Muscle of leg (tissue), 11 donors: ENCODE measurements around the gene SCLT1. TPM values are rescaled to one million over a fixed set of nuclear protein-coding genes. Genes with fewer than 3 reads are reported as not detected.
A peak's percentile ranks its signal among the peaks of the same experiment; 100 is the strongest.

Experiments
- DNase-seq: peaks from one replicate; pipeline ENCODE4 v3.0.0; 2013
- H3K27ac ChIP-seq: one replicate; pipeline ENCODE4 v1.5.1; 2013; ENCODE audit warnings: mild to moderate bottlenecking, low read length, control low read depth
- H3K27me3 ChIP-seq: one replicate; pipeline ENCODE4 v1.6.1; 2013; ENCODE audit warnings: low read length; ENCODE audit not compliant: control insufficient read depth, insufficient read depth
- H3K36me3 ChIP-seq: one replicate; pipeline ENCODE4 v1.6.1; 2013; ENCODE audit warnings: low read length; ENCODE audit not compliant: control insufficient read depth, insufficient read depth
- H3K4me1 ChIP-seq: one replicate; pipeline ENCODE4 v1.6.1; 2013; ENCODE audit warnings: low read length; ENCODE audit not compliant: control insufficient read depth, insufficient read depth
- H3K4me3 ChIP-seq: one replicate; pipeline ENCODE4 v1.5.1; 2013; ENCODE audit warnings: low read length, control low read depth
- H3K9me3 ChIP-seq: replicated peaks from 2 replicates; pipeline ENCODE4 v1.6.1; 2013; ENCODE audit warnings: low read depth, low read length; ENCODE audit not compliant: control insufficient read depth
- whole genome bisulfite sequencing: methylation state at CpG from one replicate; pipeline ENCODE4 v1.1.5; 2013; ENCODE audit warnings: missing lambda C conversion rate; ENCODE audit not compliant: insufficient coverage; 5-methylcytosine and 5-hydroxymethylcytosine counted together
- polyA plus RNA-seq, 8 donors: library from polyadenylated mRNA; unstranded; fragments of 120-200 nt; gene quantifications; one replicate each; pipeline versions ENCODE4 v1.2.1 to v1.2.3, GENCODE V29; 2013; ENCODE audit warnings: inconsistent platforms in 1 of 8, low replicate concordance in 1 of 8; ENCODE audit not compliant: insufficient read length in 8 of 8, insufficient read depth in 1 of 8
- total RNA-seq: library from RNA; stranded (reverse); fragments of 120-200 nt; gene quantifications from one replicate; pipeline ENCODE4 v1.2.4, GENCODE V29; 2013

SCLT1 gene
- total and polyA plus RNA-seq, 9 donors: 8.6 to 16.3 (median 10.8) TPM

- H3K27ac ChIP-seq: no peak overlapping the region
- H3K36me3 ChIP-seq: no peaks in the 10 kb centered on the region
- no peak for DNase-seq
- no peaks in the 10 kb centered on the region for H3K9me3 ChIP-seq
- WGBS: no CpG with 5 or more reads among the region's 2 CpGs
- no peaks in the 10 kb centered on the region for H3K4me1 ChIP-seq
- H3K4me3 ChIP-seq: no peak overlapping the region
- H3K27me3 ChIP-seq: no peaks in the 10 kb centered on the region
Measured at GRCh38 chr4:128940971-128941370, 152.4 kb downstream of the SCLT1 start.

DNA sequence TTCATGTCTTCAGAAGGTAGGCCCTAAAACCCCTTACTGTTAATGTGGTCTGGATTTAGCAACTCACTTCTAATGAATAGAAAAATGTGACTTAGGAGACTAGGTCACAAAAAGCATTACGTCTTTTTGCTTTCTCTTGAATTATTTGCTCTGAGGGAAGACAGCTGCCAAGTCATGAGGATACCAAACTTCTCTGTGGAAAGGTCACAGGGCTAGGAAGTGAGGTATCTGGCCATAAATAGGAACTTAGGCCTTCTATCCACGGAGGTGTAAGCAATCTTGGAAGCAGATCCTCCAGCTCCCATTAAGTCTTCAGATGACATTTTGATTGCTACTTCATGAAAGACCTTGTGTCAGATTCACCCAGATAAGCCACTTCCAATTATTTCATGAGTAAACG, 163.3 kb downstream of the SCLT1 start:
- no peaks in the 10 kb centered on the region for H3K36me3 ChIP-seq
- H3K4me3 ChIP-seq: no peak overlapping the region
- no peak overlapping the region for H3K27ac ChIP-seq
- H3K9me3 ChIP-seq: no peaks in the 10 kb centered on the region
- H3K4me1 ChIP-seq: no peaks in the 10 kb centered on the region
- H3K27me3 ChIP-seq: no peaks in the 10 kb centered on the region
- DNase-seq: no peak
- WGBS: 60% methylated on average over 1 of the region's 3 CpGs

GRCh38 chr4:128924951-128925350, 168.4 kb downstream of the SCLT1 start:
- 100% methylated on average over 3 of the region's 5 CpGs for whole genome bisulfite sequencing
- Histone ChIP-seq H3K4me1 (no peaks in the 10 kb centered on the region), H3K36me3 (peaks cover 2% of the 10 kb centered on the region), H3K9me3 (no peaks in the 10 kb centered on the region), H3K4me3 (no peak overlapping the region), H3K27ac (no peak overlapping the region), H3K27me3 (no peaks in the 10 kb centered on the region)
- no peak for DNase-seq

GRCh38 chr4:128921954-128922353, 171.4 kb downstream of the SCLT1 start:
- WGBS: no CpG with 5 or more reads among the region's 3 CpGs

GRCh38 chr4:128917781-128918180, 175.6 kb downstream of the SCLT1 start:
- H3K27ac ChIP-seq: no peak overlapping the region
- H3K27me3 ChIP-seq: no peaks in the 10 kb centered on the region
- no peaks in the 10 kb centered on the region for H3K9me3 ChIP-seq
- H3K4me1 ChIP-seq: no peaks in the 10 kb centered on the region
- H3K36me3 ChIP-seq: no peaks in the 10 kb centered on the region
- H3K4me3 ChIP-seq: no peak overlapping the region
- no peak for DNase-seq
- WGBS: no CpG with 5 or more reads among the region's 2 CpGs

More at GRCh38 chr4:128921954-128922353, 171.4 kb downstream of the SCLT1 start:
- DNase-seq: no peak
- no peaks in the 10 kb centered on the region for H3K4me1 ChIP-seq
- H3K27me3 ChIP-seq: no peaks in the 10 kb centered on the region
- no peaks in the 10 kb centered on the region for H3K9me3 ChIP-seq
- H3K4me3 ChIP-seq: no peak overlapping the region
- no peak overlapping the region for H3K27ac ChIP-seq
- peaks cover 2% of the 10 kb centered on the region for H3K36me3 ChIP-seq

- no peak overlapping the region for H3K27ac ChIP-seq
- peak; percentile 66 for DNase-seq
- 100% methylated on average over 3 of the region's 6 CpGs for WGBS
Measured at GRCh38 chr4:128916832-128917231, 176.5 kb downstream of the SCLT1 start.

GRCh38 chr4:128915544-128915943, 177.8 kb downstream of the SCLT1 start:
- Histone ChIP-seq H3K9me3 (no peaks in the 10 kb centered on the region), H3K4me1 (no peaks in the 10 kb centered on the region), H3K36me3 (no peaks in the 10 kb centered on the region), H3K27ac (no peak overlapping the region), H3K27me3 (no peaks in the 10 kb centered on the region), H3K4me3 (no peak overlapping the region)
- no peak for DNase-seq

More at GRCh38 chr4:128916832-128917231, 176.5 kb downstream of the SCLT1 start:
- Histone ChIP-seq H3K27me3 (no peaks in the 10 kb centered on the region), H3K4me3 (no peak overlapping the region), H3K9me3 (no peaks in the 10 kb centered on the region), H3K36me3 (no peaks in the 10 kb centered on the region), H3K4me1 (no peaks in the 10 kb centered on the region)

- Histone ChIP-seq H3K27ac (peak overlapping the region; percentile 32), H3K9me3 (no peaks in the 10 kb centered on the region), H3K27me3 (no peaks in the 10 kb centered on the region), H3K4me1 (no peaks in the 10 kb centered on the region), H3K4me3 (no peak overlapping the region), H3K36me3 (no peaks in the 10 kb centered on the region)
- DNase-seq: peak; percentile 59
- no CpG with 5 or more reads among the region's 1 CpG for WGBS
Measured at GRCh38 chr4:128913228-128913627, 180.1 kb downstream of the SCLT1 start.

DNA sequence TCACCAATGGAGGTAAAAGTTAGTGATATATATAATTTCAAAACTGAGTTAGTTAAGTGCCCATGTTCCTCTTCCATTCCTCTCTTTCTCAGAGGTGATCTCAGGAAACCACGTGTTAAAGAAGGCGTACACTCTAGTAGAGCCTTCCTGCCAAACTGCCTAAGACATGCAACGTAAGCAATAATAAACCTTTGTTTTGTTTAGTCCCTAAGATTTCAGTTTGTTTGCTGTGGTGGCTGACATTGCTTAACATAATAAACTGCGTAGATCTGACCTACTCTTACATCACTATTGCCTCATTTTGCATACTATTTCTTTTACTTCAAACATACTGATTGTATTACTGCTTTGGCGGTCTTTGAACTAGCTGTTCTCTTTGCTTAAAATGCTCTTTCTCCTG, 184.6 kb downstream of the SCLT1 start:
- Histone ChIP-seq H3K27ac (no peak overlapping the region), H3K4me1 (no peaks in the 10 kb centered on the region), H3K4me3 (no peak overlapping the region), H3K27me3 (no peaks in the 10 kb centered on the region), H3K36me3 (no peaks in the 10 kb centered on the region), H3K9me3 (no peaks in the 10 kb centered on the region)
- WGBS: 93% methylated on average over 1 of the region's 5 CpGs
- no peak for DNase-seq

DNA sequence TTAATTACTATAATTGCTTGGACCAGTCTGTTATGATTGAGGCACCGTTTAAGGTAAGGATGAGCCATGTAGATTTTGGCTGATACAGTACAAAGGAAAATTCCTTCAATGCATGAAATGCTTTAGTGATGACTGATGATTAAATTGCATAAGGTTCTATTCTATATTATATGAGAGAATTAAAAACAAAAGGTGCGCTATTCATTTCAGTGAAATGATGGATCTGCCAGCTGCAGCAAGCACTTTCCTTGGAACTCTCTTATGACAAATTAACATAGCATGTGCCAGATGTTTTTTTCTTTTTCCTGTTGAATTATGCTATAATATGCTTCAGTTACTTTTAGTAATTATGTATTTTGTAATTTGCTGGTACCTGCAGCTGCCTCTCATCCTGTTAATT, 185.4 kb downstream of the SCLT1 start:
- peak; percentile 44 for DNase-seq
- H3K9me3 ChIP-seq: no peaks in the 10 kb centered on the region
- H3K27ac ChIP-seq: no peak overlapping the region
- H3K4me1 ChIP-seq: no peaks in the 10 kb centered on the region
- H3K36me3 ChIP-seq: no peaks in the 10 kb centered on the region
- no CpG with 5 or more reads among the region's 2 CpGs for WGBS
- H3K27me3 ChIP-seq: no peaks in the 10 kb centered on the region
- no peak overlapping the region for H3K4me3 ChIP-seq

DNA sequence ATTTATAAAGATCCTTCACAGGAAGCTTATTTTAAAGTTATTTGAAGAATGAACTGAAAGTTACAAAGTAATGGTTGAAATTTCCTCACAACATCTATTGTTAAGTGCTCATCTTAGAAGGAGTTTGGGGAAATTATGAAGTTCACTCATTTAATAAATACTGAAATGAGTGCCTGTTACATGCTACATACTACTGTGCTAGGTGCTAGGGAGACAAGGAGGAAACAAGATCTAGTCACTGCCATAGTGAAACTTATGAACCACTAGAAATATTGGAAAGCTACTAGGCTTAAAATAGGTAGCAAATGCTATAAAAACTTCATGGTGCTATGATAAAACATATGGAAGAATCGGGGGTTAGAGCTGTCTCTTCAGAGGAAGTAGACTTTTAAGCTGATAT, 186.8 kb downstream of the SCLT1 start:
- Histone ChIP-seq H3K4me3 (no peak overlapping the region), H3K27ac (no peak overlapping the region), H3K36me3 (no peaks in the 10 kb centered on the region), H3K27me3 (no peaks in the 10 kb centered on the region), H3K9me3 (no peaks in the 10 kb centered on the region), H3K4me1 (no peaks in the 10 kb centered on the region)
- WGBS: 67% methylated on average over 1 of the region's 1 CpG
- DNase-seq: no peak
